Measurements from ENCODE around the gene MYCN.

MYCN gene

GRCh38 chr2:15976354-15976753 is 36.0 kb downstream of the MYCN start:
- no peak overlapping the region for H3K4me3 ChIP-seq (ENCODE audit: low read depth, low read length)
- TF ChIP-seq CTCF (IDR thresholded peaks at IDR 0.05; ENCODE audit: borderline replicate concordance, insufficient read depth, low read depth, low read length) = no peak

- no peak for TF ChIP-seq CTCF (IDR thresholded peaks at IDR 0.05; ENCODE audit: borderline replicate concordance, insufficient read depth, low read depth, low read length)
- H3K4me3 ChIP-seq (ENCODE audit: low read depth, low read length) = no peak overlapping the region
These were observed 38.9 kb downstream of the MYCN start for GRCh38 chr2:15979051-15979758.

- no peak for TF ChIP-seq CTCF (IDR thresholded peaks at IDR 0.05; ENCODE audit: borderline replicate concordance, insufficient read depth, low read depth, low read length)
These were observed 39.6 kb downstream of the MYCN start for GRCh38 chr2:15979759-15980604.

GRCh38 chr2:15980605-15981098 is 40.3 kb downstream of the MYCN start:
- TF ChIP-seq CTCF (IDR thresholded peaks at IDR 0.05; ENCODE audit: borderline replicate concordance, insufficient read depth, low read depth, low read length) = no peak
- H3K4me3 ChIP-seq (ENCODE audit: low read depth, low read length) = no peak overlapping the region

More at GRCh38 chr2:15979759-15980604, 39.6 kb downstream of the MYCN start:
- H3K4me3 ChIP-seq (ENCODE audit: low read depth, low read length) = no peak overlapping the region

- TF ChIP-seq CTCF (IDR thresholded peaks at IDR 0.05; ENCODE audit: borderline replicate concordance, insufficient read depth, low read depth, low read length) = no peak
- no peak overlapping the region for H3K4me3 ChIP-seq (ENCODE audit: low read depth, low read length)
These were observed 41.3 kb downstream of the MYCN start for GRCh38 chr2:15981646-15982045.

- no peak overlapping the region for H3K4me3 ChIP-seq (ENCODE audit: low read depth, low read length)
- TF ChIP-seq CTCF (IDR thresholded peaks at IDR 0.05; ENCODE audit: borderline replicate concordance, insufficient read depth, low read depth, low read length) = no peak
These were observed 42.1 kb downstream of the MYCN start for GRCh38 chr2:15982285-15983044.
